Keratinocyte (primary cell): ENCODE data around the gene A3GALT2. TPM values are rescaled to one million over a fixed set of nuclear protein-coding genes. Genes with fewer than 3 reads are reported as not detected.

ENCODE experiments used
- DNase-seq: peaks from one replicate; pipeline ENCODE4 v3.0.0-alpha.2; 2011; ENCODE audit warnings: low read depth, missing footprints, low spot score
- FAIRE-seq: peaks from 2 replicates; lab custom pipeline; 2011; peaks lifted over from hg19 to GRCh38; lab: Jason Lieb, UNC
- H2AFZ ChIP-seq: 2 replicates; pipeline ENCODE4 v1.6.0; 2012; ENCODE audit warnings: low read length, control low read depth, inconsistent platforms; ENCODE audit not compliant: control insufficient read depth
- H3K27ac ChIP-seq: 2 replicates; pipeline ENCODE4 v1.5.1; 2011; ENCODE audit warnings: low read length; ENCODE audit not compliant: control insufficient read depth, insufficient read depth
- H3K27me3 ChIP-seq: 3 replicates; pipeline ENCODE4 v1.6.0; 2011; ENCODE audit warnings: low read length; ENCODE audit not compliant: control insufficient read depth, insufficient read depth; ENCODE audit errors: extremely low read depth
- H3K36me3 ChIP-seq, 2 experiments: 2 replicates in 1 of 2; 3 replicates in 1 of 2; pipeline ENCODE4 v1.5.1; 2011; ENCODE audit warnings: low read length in 2 of 2, mild to moderate bottlenecking in 1 of 2; ENCODE audit not compliant: control insufficient read depth in 2 of 2, insufficient read depth in 2 of 2; ENCODE audit errors: extremely low read depth in 1 of 2
- H3K4me1 ChIP-seq: 3 replicates; pipeline ENCODE4 v1.5.1; 2011; ENCODE audit warnings: low read length; ENCODE audit not compliant: control insufficient read depth, insufficient read depth; ENCODE audit errors: extremely low read depth
- H3K4me2 ChIP-seq: 3 replicates; pipeline ENCODE4 v1.6.0; 2011; ENCODE audit warnings: low read depth, low read length; ENCODE audit not compliant: control insufficient read depth, insufficient read depth; ENCODE audit errors: extremely low read depth
- H3K4me3 ChIP-seq, 3 experiments: fragments of 200-600 bp in 1 of 3; sonication (generic) in 1 of 3; 2 replicates in 2 of 3; 3 replicates in 1 of 3; pipeline ENCODE4 v1.5.1; 2011 to 2016; ENCODE audit warnings: low read length in 3 of 3, mild to moderate bottlenecking in 3 of 3, control low read depth in 2 of 3, inconsistent platforms in 1 of 3, low read depth in 1 of 3, mixed read lengths in 1 of 3, mixed run types in 1 of 3, moderate library complexity in 1 of 3; ENCODE audit not compliant: control insufficient read depth in 2 of 3, insufficient read depth in 2 of 3; ENCODE audit errors: extremely low read depth in 1 of 3
- H3K79me2 ChIP-seq: 2 replicates; pipeline ENCODE4 v1.6.0; 2012; ENCODE audit warnings: low read length; ENCODE audit not compliant: control insufficient read depth, insufficient read depth
- H3K9ac ChIP-seq: 3 replicates; pipeline ENCODE4 v1.6.0; 2011; ENCODE audit warnings: low read length; ENCODE audit not compliant: control insufficient read depth, insufficient read depth; ENCODE audit errors: extremely low read depth
- H3K9me1 ChIP-seq: 3 replicates; pipeline ENCODE4 v1.6.0; 2011; ENCODE audit warnings: low read length; ENCODE audit not compliant: control insufficient read depth, insufficient read depth; ENCODE audit errors: extremely low read depth
- H3K9me3 ChIP-seq: 2 replicates; pipeline ENCODE4 v1.5.1; 2012; ENCODE audit warnings: low read depth, low read length; ENCODE audit not compliant: control insufficient read depth
- H4K20me1 ChIP-seq: 3 replicates; pipeline ENCODE4 v1.6.0; 2011; ENCODE audit warnings: low read length; ENCODE audit not compliant: control insufficient read depth, insufficient read depth; ENCODE audit errors: extremely low read depth
- CTCF ChIP-seq, 3 experiments: IDR thresholded peaks in 1 of 3; conservative IDR thresholded peaks in 1 of 3; optimal IDR thresholded peaks in 1 of 3; 2 replicates in 2 of 3; 3 replicates in 1 of 3; pipeline versions ENCODE3 to v1.5.1; 2011; ENCODE audit warnings: low read length in 3 of 3, mild to moderate bottlenecking in 3 of 3, moderate library complexity in 2 of 3, control low read depth in 1 of 3, inconsistent platforms in 1 of 3; ENCODE audit not compliant: insufficient read depth in 2 of 3; ENCODE audit errors: extremely low read depth in 1 of 3
- EZH2 ChIP-seq: IDR thresholded peaks from one replicate; pipeline ENCODE4 v1.6.1; 2012; ENCODE audit warnings: inconsistent platforms, mild to moderate bottlenecking, low read length, moderate library complexity
- dilution Hi-C: fragments of 300-500 bp; cut with MboI; formaldehyde crosslinking; loops from one replicate; pipeline ENCODE4 v1.7.0; 2020; ENCODE audit warnings: low sequenced_read_pairs; ENCODE audit not compliant: extremely low pct_ligation_motif_present
- polyA plus RNA-seq, 5 experiments: library from polyadenylated mRNA; depleted of rRNA in 3 of 5; stranded (reverse) in 3 of 5; stranded (forward) in 1 of 5; unstranded in 1 of 5; fragments of >200 nt; gene quantifications; 1 replicate in 1 of 5; 2 replicates in 3 of 5; 3 replicates in 1 of 5; pipeline versions ENCODE4 v1.2.1 to v1.2.3, GENCODE V29; 2011 to 2012; ENCODE audit warnings: missing spikeins in 2 of 5, low read depth in 1 of 5, low replicate concordance in 1 of 5

Gene A3GALT2
- polyA plus RNA-seq, 1 donor (not counting 4 experiments of a cell fraction or from before 2014, with no cell fraction given) = not detected

- no peak for TF ChIP-seq EZH2
- no peak for TF ChIP-seq CTCF (optimal IDR thresholded peaks at IDR 0.05 in 1 of 3, IDR thresholded peaks at IDR 0.05 in 1 of 3, conservative IDR thresholded peaks at IDR 0.05 in 1 of 3; ENCODE audit: extremely low read depth in 1 of 3, insufficient read depth in 2 of 3, low read length in 3 of 3)
- Histone ChIP-seq H3K4me3 (no peak overlapping the region), H3K27me3 (no peaks in the 10 kb centered on the region), H4K20me1 (peaks cover 49% of the 10 kb centered on the region), H3K4me2 (no peak overlapping the region), H3K4me1 (peaks cover 56% of the 10 kb centered on the region), H3K27ac (peak overlapping the region; percentile 22), H2AFZ (no peak overlapping the region), H3K9ac (peak overlapping the region; percentile 6), H3K9me1 (no peaks in the 10 kb centered on the region), H3K79me2 (peaks cover 60% of the 10 kb centered on the region), H3K36me3 (peaks cover 52 to 54% of the 10 kb centered on the region in 2 experiments), H3K9me3 (no peaks in the 10 kb centered on the region)
- FAIRE-seq (no peak), DNase-seq (no peak)
- dilution Hi-C loops = no loop called here
Measured at GRCh38 chr1:33332357-33332789, 11.5 kb upstream of the A3GALT2 start.

DNA sequence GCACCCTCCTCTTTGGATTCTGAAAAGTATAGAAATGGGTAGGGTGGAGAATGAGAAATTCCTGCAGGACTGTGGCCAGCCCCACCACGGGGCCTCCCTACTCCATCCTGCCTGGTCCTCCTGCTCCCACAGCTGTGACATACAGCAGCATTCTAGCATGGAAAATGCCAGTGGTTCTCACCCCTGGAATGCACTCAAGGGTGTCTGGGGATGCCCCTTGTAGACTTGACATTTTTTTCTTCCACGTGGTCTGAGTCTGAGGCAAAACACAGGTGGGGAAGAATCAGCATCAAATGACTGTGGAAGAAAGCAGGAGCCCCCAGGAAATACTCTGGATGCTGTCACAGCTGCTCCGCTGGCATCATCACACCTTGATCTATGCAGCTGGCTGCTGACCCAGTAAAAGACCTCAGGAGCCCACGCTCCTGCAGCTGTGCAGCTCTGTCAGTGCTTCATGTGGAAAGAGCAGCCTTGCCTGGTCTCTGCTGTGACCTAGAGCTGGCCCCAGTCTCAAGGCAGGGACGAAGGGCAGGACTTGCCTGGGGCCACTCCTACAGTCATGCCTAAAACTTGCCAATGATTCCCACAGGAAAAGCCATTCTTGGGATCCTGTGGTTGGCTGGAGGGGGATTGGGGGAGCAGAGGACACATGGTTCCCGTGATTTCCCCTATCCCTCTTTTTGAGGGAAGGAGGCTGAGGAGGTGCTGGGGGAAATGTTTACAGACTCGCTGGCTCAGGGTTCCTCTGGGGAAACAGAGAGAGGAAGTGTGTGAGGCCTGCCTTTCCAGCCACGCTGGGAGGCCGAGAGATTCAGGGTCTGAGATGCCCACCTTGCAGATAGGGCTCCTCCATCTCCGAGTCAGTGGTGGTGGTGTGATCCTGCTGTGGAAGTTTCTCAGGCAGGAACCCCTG is 10.8 kb upstream of the A3GALT2 start:
- Histone ChIP-seq H3K79me2 (peaks cover 56% of the 10 kb centered on the region), H3K27ac (peak overlapping the region; percentile 22), H4K20me1 (peaks cover 48% of the 10 kb centered on the region)

More for the DNA sequence above, 10.8 kb upstream of the A3GALT2 start:
- peaks cover 55% of the 10 kb centered on the region for H3K4me1 ChIP-seq
- DNase-seq (no peak), FAIRE-seq (no peak)
- no peak for TF ChIP-seq EZH2
- no peak for TF ChIP-seq CTCF (optimal IDR thresholded peaks at IDR 0.05 in 1 of 3, IDR thresholded peaks at IDR 0.05 in 1 of 3, conservative IDR thresholded peaks at IDR 0.05 in 1 of 3; ENCODE audit: extremely low read depth in 1 of 3, insufficient read depth in 2 of 3, low read length in 3 of 3)
- H3K9me1 ChIP-seq = no peaks in the 10 kb centered on the region
- no peaks in the 10 kb centered on the region for H3K27me3 ChIP-seq
- no peaks in the 10 kb centered on the region for H3K9me3 ChIP-seq
- no peak overlapping the region for H3K4me2 ChIP-seq
- no peak overlapping the region for H2AFZ ChIP-seq
- no peak overlapping the region for H3K9ac ChIP-seq
- H3K36me3 ChIP-seq = peaks cover 58 to 60% of the 10 kb centered on the region in 2 experiments
- dilution Hi-C loops = no loop called here
- H3K4me3 ChIP-seq = no peak overlapping the region
